Central memory CD8-positive, alpha-beta T cell (primary cell): ENCODE measurements around the gene PRMT5.
A peak's percentile ranks its signal among the peaks of the same experiment; 100 is the strongest.

Source experiments
- ATAC-seq: fragments of 150-1000 bp; cut with Tn5 transposase; replicated peaks from 2 replicates; pipeline ENCODE4 v1.10.0; 2022; ENCODE audit warnings: mild to moderate bottlenecking, moderate FRiP score, moderate number of reproducible peaks; ENCODE audit not compliant: poor library complexity, severe bottlenecking; ENCODE audit errors: extremely low read depth
- DNase-seq, 2 donors: peaks; one replicate each; pipeline ENCODE4 v3.0.0; 2021; ENCODE audit warnings: low spot score in 2 of 2
- H3K27ac Mint-ChIP-seq: one replicate; pipeline ENCODE4 v1.8.0; 2022; ENCODE audit warnings: low read depth, mild to moderate bottlenecking, moderate library complexity, mixed read lengths
- H3K27me3 Mint-ChIP-seq: one replicate; pipeline ENCODE4 v1.8.0; 2022; ENCODE audit warnings: mixed read lengths
- H3K36me3 Mint-ChIP-seq: one replicate; pipeline ENCODE4 v1.8.0; 2022; ENCODE audit warnings: mild to moderate bottlenecking, moderate library complexity, mixed read lengths; ENCODE audit not compliant: insufficient read depth
- H3K4me1 Mint-ChIP-seq: one replicate; pipeline ENCODE4 v1.8.0; 2022; ENCODE audit warnings: mixed read lengths
- H3K4me3 Mint-ChIP-seq: one replicate; pipeline ENCODE4 v1.8.0; 2022; ENCODE audit warnings: mild to moderate bottlenecking, moderate library complexity, mixed read lengths
- H3K9me3 Mint-ChIP-seq: one replicate; pipeline ENCODE4 v1.8.0; 2022; ENCODE audit warnings: mixed read lengths

Gene PRMT5

DNA sequence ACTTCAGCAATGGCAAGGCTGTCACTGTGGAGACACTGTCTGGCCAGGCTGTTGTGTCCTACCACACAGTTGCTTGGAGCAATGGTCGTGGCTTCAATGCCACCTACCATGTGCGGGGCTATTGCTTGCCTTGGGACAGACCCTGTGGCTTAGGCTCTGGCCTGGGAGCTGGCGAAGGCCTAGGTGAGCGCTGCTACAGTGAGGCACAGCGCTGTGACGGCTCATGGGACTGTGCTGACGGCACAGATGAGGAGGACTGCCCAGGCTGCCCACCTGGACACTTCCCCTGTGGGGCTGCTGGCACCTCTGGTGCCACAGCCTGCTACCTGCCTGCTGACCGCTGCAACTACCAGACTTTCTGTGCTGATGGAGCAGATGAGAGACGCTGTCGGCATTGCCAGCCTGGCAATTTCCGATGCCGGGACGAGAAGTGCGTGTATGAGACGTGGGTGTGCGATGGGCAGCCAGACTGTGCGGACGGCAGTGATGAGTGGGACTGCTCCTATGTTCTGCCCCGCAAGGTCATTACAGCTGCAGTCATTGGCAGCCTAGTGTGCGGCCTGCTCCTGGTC lies 53.3 kb downstream of the PRMT5 start:
- H3K9me3 Mint-ChIP-seq = no peaks in the 10 kb centered on the region
- no peak overlapping the region for H3K27ac Mint-ChIP-seq
- ATAC-seq (no peak), DNase-seq (no peak)
- H3K27me3 Mint-ChIP-seq = no peaks in the 10 kb centered on the region
- H3K4me1 Mint-ChIP-seq = peaks cover 29% of the 10 kb centered on the region
- H3K36me3 Mint-ChIP-seq = peaks cover 25% of the 10 kb centered on the region
- H3K4me3 Mint-ChIP-seq = no peak overlapping the region

DNA sequence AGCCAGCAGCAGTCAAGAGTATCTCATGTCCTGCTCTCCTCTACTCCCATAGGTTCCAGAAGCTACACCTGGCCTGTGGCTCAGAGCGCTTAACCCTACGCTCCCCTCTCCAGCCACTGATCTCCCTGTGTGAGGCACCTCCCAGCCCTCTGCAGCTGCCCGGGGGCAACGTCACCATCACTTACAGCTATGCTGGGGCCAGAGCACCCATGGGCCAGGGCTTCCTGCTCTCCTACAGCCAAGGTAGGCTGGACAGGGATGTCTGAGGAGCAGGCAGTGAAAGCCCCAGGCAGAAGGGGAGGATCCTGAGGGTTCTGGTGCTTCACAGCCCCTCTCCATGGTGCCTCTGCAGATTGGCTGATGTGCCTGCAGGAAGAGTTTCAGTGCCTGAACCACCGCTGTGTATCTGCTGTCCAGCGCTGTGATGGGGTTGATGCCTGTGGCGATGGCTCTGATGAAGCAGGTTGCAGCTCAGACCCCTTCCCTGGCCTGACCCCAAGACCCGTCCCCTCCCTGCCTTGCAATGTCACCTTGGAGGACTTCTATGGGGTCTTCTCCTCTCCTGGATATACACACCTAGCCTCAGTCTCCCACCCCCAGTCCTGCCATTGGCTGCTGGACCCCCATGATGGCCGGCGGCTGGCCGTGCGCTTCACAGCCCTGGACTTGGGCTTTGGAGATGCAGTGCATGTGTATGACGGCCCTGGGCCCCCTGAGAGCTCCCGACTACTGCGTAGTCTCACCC lies 54.0 kb downstream of the PRMT5 start:
- ATAC-seq (no peak), DNase-seq (no peak)
- H3K9me3 Mint-ChIP-seq = no peaks in the 10 kb centered on the region
- no peak overlapping the region for H3K27ac Mint-ChIP-seq
- H3K36me3 Mint-ChIP-seq = peaks cover 27% of the 10 kb centered on the region
- peaks cover 35% of the 10 kb centered on the region for H3K4me1 Mint-ChIP-seq
- H3K27me3 Mint-ChIP-seq = no peaks in the 10 kb centered on the region
- H3K4me3 Mint-ChIP-seq = no peak overlapping the region

DNA sequence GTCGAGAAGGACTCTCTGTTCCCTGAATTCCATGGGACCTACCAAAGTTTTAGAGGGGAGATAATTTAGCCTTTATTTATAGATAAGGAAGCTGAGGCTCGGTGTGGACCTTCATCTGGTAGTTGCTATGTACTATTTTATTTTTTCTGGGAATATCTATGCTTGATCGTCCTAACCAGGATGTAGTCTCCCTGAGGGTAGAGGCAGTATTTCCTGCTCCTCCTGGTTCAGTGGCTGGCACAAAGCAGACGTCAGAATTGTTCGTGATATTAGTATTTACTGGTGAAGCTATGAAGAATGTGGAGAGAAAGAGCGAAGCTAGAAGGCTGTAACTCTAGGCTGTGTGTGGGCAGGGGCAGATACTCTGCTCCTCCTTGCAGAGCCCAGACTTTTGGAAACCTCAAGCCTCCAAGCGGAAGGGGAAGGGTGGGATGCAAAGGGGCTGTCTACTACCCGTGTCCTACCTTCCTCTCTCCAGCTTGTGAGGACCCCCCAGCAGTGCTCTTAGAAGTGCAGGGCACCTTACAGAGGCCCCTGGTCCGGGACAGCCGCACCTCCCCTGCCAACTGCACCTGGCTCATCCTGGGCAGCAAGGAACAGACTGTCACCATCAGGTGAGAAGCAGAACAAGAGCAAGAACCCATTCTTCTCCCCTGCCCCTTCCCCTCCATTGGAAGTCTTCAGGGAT lies 56.2 kb downstream of the PRMT5 start:
- Mint-ChIP-seq H3K9me3 (no peaks in the 10 kb centered on the region), H3K4me3 (peak overlapping the region; percentile 94), H3K36me3 (peaks cover 22% of the 10 kb centered on the region), H3K27ac (peak overlapping the region; percentile 92), H3K4me1 (peaks cover 31% of the 10 kb centered on the region), H3K27me3 (no peaks in the 10 kb centered on the region)
- ATAC-seq = no peak
- DNase-seq = no peak

DNA sequence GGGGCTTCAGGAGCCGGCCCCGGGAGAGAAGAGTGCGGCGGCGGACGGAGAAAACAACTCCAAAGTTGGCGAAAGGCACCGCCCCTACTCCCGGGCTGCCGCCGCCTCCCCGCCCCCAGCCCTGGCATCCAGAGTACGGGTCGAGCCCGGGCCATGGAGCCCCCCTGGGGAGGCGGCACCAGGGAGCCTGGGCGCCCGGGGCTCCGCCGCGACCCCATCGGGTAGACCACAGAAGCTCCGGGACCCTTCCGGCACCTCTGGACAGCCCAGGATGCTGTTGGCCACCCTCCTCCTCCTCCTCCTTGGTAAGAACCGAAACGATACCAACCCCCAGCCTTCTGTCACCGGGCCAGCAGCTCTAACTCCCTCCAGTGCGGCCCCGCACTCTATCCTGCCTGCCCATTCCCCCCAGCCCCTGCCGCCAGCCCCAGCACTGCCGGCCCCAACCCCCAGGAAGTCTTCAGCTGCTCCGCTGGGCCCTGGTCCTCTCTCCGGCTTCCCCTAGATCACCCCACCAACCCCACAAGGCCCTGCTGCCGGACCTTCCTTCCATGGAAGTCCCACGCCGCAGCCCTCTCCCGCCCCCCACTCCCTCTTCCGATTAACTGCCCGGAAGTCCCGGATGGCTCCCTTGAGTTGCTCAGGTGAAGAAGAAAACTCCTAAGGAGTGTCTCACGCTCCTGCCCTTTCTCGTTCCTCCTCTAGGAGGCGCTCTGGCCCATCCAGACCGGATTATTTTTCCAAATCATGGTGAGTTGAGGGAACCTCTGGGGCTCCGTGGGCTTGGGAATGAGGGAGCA lies 56.9 kb downstream of the PRMT5 start:
- peak overlapping the region; percentile 94 for H3K4me3 Mint-ChIP-seq
- no peaks in the 10 kb centered on the region for H3K27me3 Mint-ChIP-seq
- DNase-seq = peak; percentile 47 to 66
- peak; percentile 23 for ATAC-seq
- H3K9me3 Mint-ChIP-seq = no peaks in the 10 kb centered on the region
- peak overlapping the region; percentile 92 for H3K27ac Mint-ChIP-seq
- peaks cover 19% of the 10 kb centered on the region for H3K36me3 Mint-ChIP-seq
- peaks cover 29% of the 10 kb centered on the region for H3K4me1 Mint-ChIP-seq

DNA sequence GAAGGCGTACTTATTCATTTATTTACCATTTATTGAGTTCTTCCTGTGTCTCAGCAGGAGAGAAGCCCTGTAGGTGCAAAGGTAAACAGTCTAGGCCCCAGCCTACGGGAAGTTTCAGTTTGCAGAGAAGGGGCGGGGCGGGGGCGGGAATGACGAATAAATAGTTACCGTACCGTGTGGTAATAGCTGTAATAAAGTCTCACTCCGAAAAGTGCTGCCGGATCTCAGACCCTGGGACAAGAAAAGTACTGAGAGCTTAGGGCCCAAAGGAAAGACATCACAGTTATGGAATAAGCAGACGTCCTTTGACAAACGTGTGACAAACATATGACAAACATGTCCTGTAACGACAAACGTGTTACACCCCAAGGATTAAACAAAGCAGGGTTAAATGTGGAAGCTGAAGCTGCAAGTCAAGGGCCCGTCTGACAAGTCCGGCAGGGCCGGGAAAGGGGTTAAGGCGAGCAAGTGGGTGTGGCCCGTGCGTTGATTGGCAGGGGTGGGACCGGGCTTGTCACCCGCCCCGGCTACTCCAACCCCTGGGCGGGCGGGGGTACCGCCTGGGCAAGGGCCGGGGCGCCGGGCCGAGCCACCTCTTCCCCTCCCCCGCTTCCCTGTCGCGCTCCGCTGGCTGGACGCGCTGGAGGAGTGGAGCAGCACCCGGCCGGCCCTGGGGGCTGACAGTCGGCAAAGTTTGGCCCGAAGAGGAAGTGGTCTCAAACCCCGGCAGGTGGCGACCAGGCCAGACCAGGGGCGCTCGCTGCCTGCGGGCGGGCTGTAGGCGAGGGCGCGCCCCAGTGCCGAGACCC lies 57.7 kb downstream of the PRMT5 start, which contains the start of gene LRP10:
Gene LRP10, plus strand, starts transcription at position 517 of the 809 bp plus-strand sequence. CDS start 564 bp downstream, outside the sequence.
- Mint-ChIP-seq H3K4me1 (peaks cover 35% of the 10 kb centered on the region), H3K36me3 (peaks cover 19% of the 10 kb centered on the region), H3K9me3 (no peaks in the 10 kb centered on the region), H3K27ac (peak within 1 kb of the TSS; percentile 92), H3K4me3 (peak within 1 kb of the TSS; percentile 94), H3K27me3 (no peaks in the 10 kb centered on the region)
- DNase-seq (peak; percentile 56 to 63), ATAC-seq (peak; percentile 77)

DNA sequence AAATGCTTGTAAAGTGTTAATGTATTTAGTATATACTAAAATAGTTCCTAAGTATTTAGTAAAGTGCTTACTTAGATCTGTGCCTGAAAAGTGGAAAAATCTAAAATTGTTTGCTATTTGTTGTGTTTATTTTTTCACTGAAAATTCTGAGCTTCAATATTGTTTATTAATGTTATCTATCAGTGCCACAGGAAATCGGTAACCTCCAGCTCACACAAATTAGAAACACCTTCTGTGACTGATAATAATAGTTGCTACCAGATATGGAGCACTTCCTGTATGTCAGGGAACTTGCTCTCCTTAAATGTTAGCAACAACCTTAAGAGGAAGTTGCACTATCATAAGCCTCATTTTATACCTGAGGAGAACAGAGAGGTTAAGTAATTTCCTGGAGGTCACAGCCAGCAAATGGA lies 58.4 kb downstream of the PRMT5 start:
- H3K27ac Mint-ChIP-seq = peak overlapping the region; percentile 92
- ATAC-seq (peak; percentile 72), DNase-seq (no peak)
- no peaks in the 10 kb centered on the region for H3K27me3 Mint-ChIP-seq
- H3K36me3 Mint-ChIP-seq = peaks cover 16% of the 10 kb centered on the region
- peak overlapping the region; percentile 94 for H3K4me3 Mint-ChIP-seq
- no peaks in the 10 kb centered on the region for H3K9me3 Mint-ChIP-seq
- H3K4me1 Mint-ChIP-seq = peaks cover 37% of the 10 kb centered on the region
